Neutrophil (primary cell): ENCODE measurements around the gene TEFM.

Source experiments
- H3K27ac ChIP-seq: fragments of 200-600 bp; sonication (generic); 2 replicates; pipeline ENCODE4 v1.5.1; 2016; ENCODE audit warnings: mild to moderate bottlenecking, moderate library complexity
- H3K27me3 ChIP-seq: fragments of 200-600 bp; sonication (generic); 2 replicates; pipeline ENCODE4 v1.6.0; 2016; ENCODE audit warnings: mild to moderate bottlenecking
- H3K36me3 ChIP-seq: fragments of 200-600 bp; sonication (generic); 2 replicates; pipeline ENCODE4 v1.5.1; 2017
- H3K4me1 ChIP-seq, 2 experiments: fragments of 200-600 bp in 1 of 2; sonication (generic) in 1 of 2; 1 replicate in 1 of 2; 2 replicates in 1 of 2; pipeline versions ENCODE4 v1.5.1 to v1.6.1; 2013 to 2016; ENCODE audit warnings: low read depth in 1 of 2, low read length in 1 of 2, mild to moderate bottlenecking in 1 of 2, moderate library complexity in 1 of 2; ENCODE audit not compliant: control insufficient read depth in 1 of 2, insufficient read depth in 1 of 2
- H3K4me3 ChIP-seq, 2 experiments: fragments of 200-600 bp in 1 of 2; sonication (generic) in 1 of 2; 1 replicate in 1 of 2; 2 replicates in 1 of 2; pipeline ENCODE4 v1.5.1; 2013 to 2016; ENCODE audit warnings: low read depth in 1 of 2, low read length in 1 of 2, mild to moderate bottlenecking in 1 of 2, moderate library complexity in 1 of 2
- H3K9me3 ChIP-seq: fragments of 200-600 bp; sonication (generic); 2 replicates; pipeline ENCODE4 v1.5.1; 2016
- TF ChIP-seq, protein P1 (sequence below): fragments of 200-600 bp; sonication (generic); IDR thresholded peaks from 2 replicates; pipeline ENCODE4 v1.5.1; 2016; ENCODE audit warnings: antibody characterized with exemption

TEFM gene

DNA sequence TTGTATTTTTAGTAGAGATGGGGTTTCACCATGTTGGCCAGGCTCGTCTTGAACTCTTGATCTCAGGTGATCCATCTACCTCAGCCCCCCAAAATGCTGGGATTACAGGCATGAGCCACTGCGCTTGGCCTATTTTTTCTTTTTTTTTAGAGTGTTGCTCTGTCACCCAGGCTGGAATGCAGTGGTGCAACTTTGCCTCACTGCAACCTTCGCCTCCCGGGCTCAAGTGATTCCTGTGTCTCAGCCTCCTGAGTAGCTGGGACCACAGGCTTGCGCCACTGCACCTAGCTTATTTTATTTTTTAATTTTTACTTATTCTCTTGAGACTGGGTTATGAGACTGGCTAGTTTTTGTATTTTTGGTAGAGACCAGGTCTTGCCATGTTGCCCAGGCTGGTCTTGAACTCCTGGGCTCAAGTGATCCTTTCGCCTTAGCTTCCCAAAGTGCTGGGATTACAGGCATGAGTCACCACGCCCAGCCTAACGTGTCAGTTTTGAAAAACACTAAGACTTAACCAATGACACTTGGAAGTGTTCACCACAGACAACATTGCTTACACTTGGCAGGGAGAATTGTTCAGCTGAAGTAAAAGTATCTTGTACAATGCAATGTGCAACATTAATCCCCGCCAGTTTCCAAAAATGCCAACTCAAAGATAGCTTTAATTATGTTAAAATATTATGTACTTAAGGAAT lies 47.3 kb downstream of the TEFM start:
- Histone ChIP-seq H3K27me3 (no peaks in the 10 kb centered on the region), H3K4me1 (no peaks in the 10 kb centered on the region), H3K27ac (no peak overlapping the region), H3K4me3 (no peak overlapping the region), H3K9me3 (no peaks in the 10 kb centered on the region), H3K36me3 (no peaks in the 10 kb centered on the region)
- TF ChIP-seq, protein P1, sequence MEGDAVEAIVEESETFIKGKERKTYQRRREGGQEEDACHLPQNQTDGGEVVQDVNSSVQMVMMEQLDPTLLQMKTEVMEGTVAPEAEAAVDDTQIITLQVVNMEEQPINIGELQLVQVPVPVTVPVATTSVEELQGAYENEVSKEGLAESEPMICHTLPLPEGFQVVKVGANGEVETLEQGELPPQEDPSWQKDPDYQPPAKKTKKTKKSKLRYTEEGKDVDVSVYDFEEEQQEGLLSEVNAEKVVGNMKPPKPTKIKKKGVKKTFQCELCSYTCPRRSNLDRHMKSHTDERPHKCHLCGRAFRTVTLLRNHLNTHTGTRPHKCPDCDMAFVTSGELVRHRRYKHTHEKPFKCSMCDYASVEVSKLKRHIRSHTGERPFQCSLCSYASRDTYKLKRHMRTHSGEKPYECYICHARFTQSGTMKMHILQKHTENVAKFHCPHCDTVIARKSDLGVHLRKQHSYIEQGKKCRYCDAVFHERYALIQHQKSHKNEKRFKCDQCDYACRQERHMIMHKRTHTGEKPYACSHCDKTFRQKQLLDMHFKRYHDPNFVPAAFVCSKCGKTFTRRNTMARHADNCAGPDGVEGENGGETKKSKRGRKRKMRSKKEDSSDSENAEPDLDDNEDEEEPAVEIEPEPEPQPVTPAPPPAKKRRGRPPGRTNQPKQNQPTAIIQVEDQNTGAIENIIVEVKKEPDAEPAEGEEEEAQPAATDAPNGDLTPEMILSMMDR, result no peak

DNA sequence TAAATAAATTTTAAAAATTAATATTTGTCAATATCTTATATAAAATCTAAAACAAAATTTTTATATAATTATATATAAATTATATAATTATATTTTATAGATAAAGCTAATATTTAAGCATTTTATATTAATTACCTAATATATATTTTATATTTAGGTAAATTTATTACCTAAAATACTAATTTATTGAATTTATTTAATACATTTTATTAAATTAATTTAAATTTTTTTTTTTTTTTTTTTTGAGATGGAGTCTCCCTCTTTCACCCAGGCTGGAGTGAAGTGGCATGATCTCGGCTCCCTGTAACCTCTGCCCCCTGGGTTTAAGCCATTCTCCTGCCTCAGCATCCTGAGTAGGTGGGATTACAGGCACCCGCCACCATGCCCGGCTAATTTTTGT lies 51.9 kb downstream of the TEFM start:
- no peaks in the 10 kb centered on the region for H3K4me1 ChIP-seq
- TF ChIP-seq, protein P1, result no peak
- H3K27ac ChIP-seq, result no peak overlapping the region
- no peaks in the 10 kb centered on the region for H3K36me3 ChIP-seq
- H3K27me3 ChIP-seq, result no peaks in the 10 kb centered on the region
- H3K4me3 ChIP-seq, result no peak overlapping the region
- H3K9me3 ChIP-seq, result no peaks in the 10 kb centered on the region
